CD14-positive monocyte (primary cell): ENCODE data around the gene FRG2. TPM values are rescaled to one million over a fixed set of nuclear protein-coding genes. Genes with fewer than 3 reads are reported as not detected.

ENCODE experiments used
- DNase-seq, 3 donors: peaks; one replicate each; pipeline ENCODE4 v3.0.0-alpha.2; 2011 to 2022
- H2AFZ ChIP-seq: 2 replicates; pipeline ENCODE4 v1.6.0; 2012; ENCODE audit warnings: mild to moderate bottlenecking, low read depth, low read length, inconsistent platforms; ENCODE audit not compliant: insufficient read depth, poor library complexity, severe bottlenecking
- H3K27ac ChIP-seq, 2 donors: 1 replicate in 1 of 2; 2 replicates in 1 of 2; pipeline ENCODE4 v1.5.1; 2012 to 2013; ENCODE audit warnings: low read length in 2 of 2, control low read depth in 1 of 2, inconsistent platforms in 1 of 2, low read depth in 1 of 2, mild to moderate bottlenecking in 1 of 2
- H3K27me3 ChIP-seq, 2 donors: one replicate each; pipeline versions ENCODE4 v1.6.0 to v1.6.1; 2011 to 2013; ENCODE audit warnings: low read length in 2 of 2; ENCODE audit not compliant: control insufficient read depth in 2 of 2, insufficient read depth in 2 of 2
- H3K36me3 ChIP-seq, 2 donors: replicated peaks in 1 of 2; 1 replicate in 1 of 2; 2 replicates in 1 of 2; pipeline versions ENCODE4 v1.5.1 to v1.6.1; 2012 to 2013; ENCODE audit warnings: low read length in 2 of 2, control low read depth in 1 of 2, inconsistent platforms in 1 of 2, mild to moderate bottlenecking in 1 of 2; ENCODE audit not compliant: insufficient read depth in 2 of 2, control insufficient read depth in 1 of 2
- H3K4me1 ChIP-seq, 2 donors: 1 replicate in 1 of 2; 2 replicates in 1 of 2; pipeline versions ENCODE4 v1.5.1 to v1.6.1; 2012 to 2013; ENCODE audit warnings: low read length in 2 of 2, control low read depth in 1 of 2, inconsistent platforms in 1 of 2, mild to moderate bottlenecking in 1 of 2, moderate library complexity in 1 of 2; ENCODE audit not compliant: insufficient read depth in 2 of 2, control insufficient read depth in 1 of 2
- H3K4me2 ChIP-seq: replicated peaks from 2 replicates; pipeline ENCODE3; 2012; ENCODE audit warnings: low read length, moderate library complexity, mild to moderate bottlenecking; ENCODE audit not compliant: poor library complexity, severe bottlenecking; ENCODE audit errors: extremely low read depth
- H3K4me3 ChIP-seq, 3 experiments: fragments of 200-600 bp in 1 of 3; sonication (generic) in 1 of 3; replicated peaks in 1 of 3; 1 replicate in 2 of 3; 2 replicates in 1 of 3; pipeline ENCODE4 v1.5.1; 2011 to 2013; ENCODE audit warnings: low read length in 3 of 3, mild to moderate bottlenecking in 3 of 3, control low read depth in 2 of 3, low read depth in 2 of 3, inconsistent platforms in 1 of 3, moderate library complexity in 1 of 3
- H3K79me2 ChIP-seq: 2 replicates; pipeline ENCODE4 v1.6.0; 2012; ENCODE audit warnings: mild to moderate bottlenecking, control low read depth, inconsistent platforms, low read length, moderate library complexity; ENCODE audit not compliant: insufficient read depth
- H3K9ac ChIP-seq: 2 replicates; pipeline ENCODE4 v1.6.0; 2017; ENCODE audit warnings: low read length, mild to moderate bottlenecking; ENCODE audit not compliant: insufficient read depth, poor library complexity, severe bottlenecking
- H3K9me3 ChIP-seq, 2 donors: replicated peaks in 1 of 2; 1 replicate in 1 of 2; 2 replicates in 1 of 2; pipeline versions ENCODE4 v1.5.1 to v1.6.1; 2012 to 2013; ENCODE audit warnings: low read length in 2 of 2, control low read depth in 1 of 2; ENCODE audit not compliant: control insufficient read depth in 1 of 2, insufficient read depth in 1 of 2
- H4K20me1 ChIP-seq: 2 replicates; pipeline ENCODE4 v1.6.0; 2012; ENCODE audit warnings: mild to moderate bottlenecking, low read length, control low read depth, moderate library complexity; ENCODE audit not compliant: insufficient read depth
- H3K27ac Mint-ChIP-seq, 7 donors: one replicate each; pipeline ENCODE4 v1.8.0; 2020; ENCODE audit warnings: mild to moderate bottlenecking in 7 of 7, mixed read lengths in 7 of 7, moderate library complexity in 6 of 7, inconsistent platforms in 2 of 7
- H3K27me3 Mint-ChIP-seq, 3 donors: one replicate each; pipeline ENCODE4 v1.8.0; 2021 to 2022; ENCODE audit warnings: low read depth in 3 of 3, mild to moderate bottlenecking in 3 of 3, mixed read lengths in 3 of 3, moderate library complexity in 3 of 3, inconsistent platforms in 1 of 3
- H3K36me3 Mint-ChIP-seq, 2 donors: one replicate each; pipeline ENCODE4 v1.8.0; 2020; ENCODE audit warnings: mixed read lengths in 2 of 2, inconsistent platforms in 1 of 2, mild to moderate bottlenecking in 1 of 2
- H3K4me1 Mint-ChIP-seq: one replicate; pipeline ENCODE4 v1.8.0; 2020; ENCODE audit warnings: mild to moderate bottlenecking, mixed read lengths
- H3K4me3 Mint-ChIP-seq, 2 donors: one replicate each; pipeline ENCODE4 v1.8.0; 2020; ENCODE audit warnings: mild to moderate bottlenecking in 2 of 2, mixed read lengths in 2 of 2, moderate library complexity in 1 of 2
- H3K9me3 Mint-ChIP-seq, 7 donors: one replicate each; pipeline ENCODE4 v1.8.0; 2020 to 2022; ENCODE audit warnings: mixed read lengths in 7 of 7, mild to moderate bottlenecking in 6 of 7, moderate library complexity in 6 of 7, inconsistent platforms in 2 of 7
- CTCF ChIP-seq: fragments of 200-600 bp; IDR thresholded peaks from one replicate; pipeline ENCODE4 v1.8.0; 2022; ENCODE audit warnings: antibody characterized with exemption, mild to moderate bottlenecking
- WGBS: methylation state at CpG from one replicate; pipeline ENCODE4 v1.1.5; 2013; ENCODE audit warnings: missing lambda C conversion rate; ENCODE audit not compliant: insufficient coverage; 5-methylcytosine and 5-hydroxymethylcytosine counted together
- intact Hi-C, 2 donors: fragments of 100-400 bp; cut with micrococcal nuclease; formaldehyde crosslinking; loops; one replicate each; pipeline versions ENCODE4 v1.15.0 to v1.15.1; 2023
- polyA plus RNA-seq, 3 donors: library from polyadenylated mRNA; depleted of rRNA in 1 of 3; unstranded in 2 of 3; stranded (reverse) in 1 of 3; fragments of 300-500 nt in 2 of 3; fragments of >200 nt in 1 of 3; fragmentation: Illumina TruSeq in 2 of 3; gene quantifications; 1 replicate in 2 of 3; 2 replicates in 1 of 3; pipeline ENCODE4 v1.2.3, GENCODE V29; 2012 to 2021

Gene FRG2
- polyA plus RNA-seq, 3 donors, result not detected

- H3K9ac ChIP-seq, result no peak overlapping the region
- peaks cover 0 to 3% of the 10 kb centered on the region in 2 donors for H3K36me3 Mint-ChIP-seq
- no peaks in the 10 kb centered on the region for H3K4me1 ChIP-seq
- no peak overlapping the region for H3K27ac Mint-ChIP-seq
- H3K27me3 Mint-ChIP-seq, result peaks cover 82 to 90% (median 87%) of the 10 kb centered on the region in 3 donors
- 6% methylated on average over 38 of the region's 43 CpGs for WGBS
- H2AFZ ChIP-seq, result no peak overlapping the region
- H3K9me3 Mint-ChIP-seq, result peaks cover 2 to 37% (median 31%) of the 10 kb centered on the region in 7 donors
- intact Hi-C loops, result no loop called here
- H3K4me3 ChIP-seq, result no peak overlapping the region
- no peaks in the 10 kb centered on the region for H3K36me3 ChIP-seq
- H3K27ac ChIP-seq, result no peak overlapping the region
- peaks cover 3 to 36% of the 10 kb centered on the region in 2 donors for H3K9me3 ChIP-seq
- no peak overlapping the region for H3K4me2 ChIP-seq
- no peaks in the 10 kb centered on the region for H3K79me2 ChIP-seq
- H3K4me1 Mint-ChIP-seq, result peaks cover 17% of the 10 kb centered on the region
- no peaks in the 10 kb centered on the region for H4K20me1 ChIP-seq
- TF ChIP-seq CTCF, result no peak
- peak overlapping the region in 1 of 2 donors; percentile 83 for H3K4me3 Mint-ChIP-seq
- peaks cover 42 to 78% of the 10 kb centered on the region in 2 donors for H3K27me3 ChIP-seq
- DNase-seq, result no peak
Observed at GRCh38 chr4:190015538-190016368, 11.3 kb downstream of the FRG2 start.

DNA sequence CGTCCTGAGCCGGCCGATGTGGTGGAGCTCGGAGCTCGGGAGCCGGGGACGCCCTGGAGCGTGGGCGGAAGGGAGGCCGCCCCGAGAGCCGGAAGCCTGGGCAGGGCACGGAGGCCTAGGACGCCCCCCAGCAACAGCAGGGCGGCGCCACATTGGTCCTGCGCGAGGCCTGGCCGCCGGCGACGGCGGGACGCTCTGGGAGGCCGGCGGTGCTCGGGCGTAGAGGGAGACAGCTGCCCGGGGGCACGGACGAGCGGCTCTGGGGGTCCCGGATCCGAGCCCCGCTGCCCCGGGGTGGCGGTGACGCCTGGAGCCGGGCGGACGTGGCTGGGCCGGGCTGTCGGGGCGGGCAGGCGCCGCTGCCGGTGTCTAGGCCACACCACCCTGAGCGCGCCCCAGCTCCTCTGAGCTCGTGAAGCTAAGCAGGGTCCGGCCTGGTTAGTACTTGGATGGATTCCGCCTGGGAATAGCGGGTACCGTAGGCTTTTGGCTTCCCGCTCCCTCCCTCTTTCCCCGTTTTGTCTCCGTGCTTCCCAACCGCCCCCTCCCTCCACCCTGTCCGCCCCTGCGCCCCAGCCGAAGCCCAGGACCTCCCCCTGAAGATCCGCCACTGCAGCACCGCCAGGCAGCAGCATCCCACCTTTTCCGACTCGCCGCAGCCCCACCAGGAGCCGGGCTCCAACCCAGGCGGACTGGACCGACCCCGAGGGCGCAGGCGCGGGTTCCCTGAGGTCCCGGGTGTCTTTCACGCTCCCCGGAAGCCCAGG is 12.1 kb downstream of the FRG2 start:
- intact Hi-C loops, result no loop called here
- peaks cover 37 to 70% of the 10 kb centered on the region in 2 donors for H3K27me3 ChIP-seq
- peaks cover 74 to 82% (median 79%) of the 10 kb centered on the region in 3 donors for H3K27me3 Mint-ChIP-seq

More for the DNA sequence above, 12.1 kb downstream of the FRG2 start:
- DNase-seq, result no peak
- peaks cover 0 to 3% of the 10 kb centered on the region in 2 donors for H3K36me3 Mint-ChIP-seq
- Histone ChIP-seq H3K79me2 (no peaks in the 10 kb centered on the region), H3K4me1 (no peaks in the 10 kb centered on the region), H3K27ac (no peak overlapping the region), H3K4me2 (no peak overlapping the region), H3K4me3 (no peak overlapping the region), H3K36me3 (no peaks in the 10 kb centered on the region), H4K20me1 (no peaks in the 10 kb centered on the region), H3K9me3 (peaks cover 3 to 30% of the 10 kb centered on the region in 2 donors), H3K9ac (no peak overlapping the region), H2AFZ (no peak overlapping the region)
- no peak for TF ChIP-seq CTCF
- WGBS, result 6% methylated on average over 76 of the region's 76 CpGs
- H3K4me1 Mint-ChIP-seq, result peaks cover 11% of the 10 kb centered on the region
- peak overlapping the region in 1 of 2 donors; percentile 59 for H3K4me3 Mint-ChIP-seq
- H3K27ac Mint-ChIP-seq, result no peak overlapping the region
- H3K9me3 Mint-ChIP-seq, result peaks cover 2 to 36% (median 26%) of the 10 kb centered on the region in 7 donors
